CD8-positive, alpha-beta memory T cell (primary cell): ENCODE data around the gene RPS6KA3. TPM values are rescaled to one million over a fixed set of nuclear protein-coding genes. Genes with fewer than 3 reads are reported as not detected.

Experiments used
- CTCF ChIA-PET: fragments of 350-600 bp; sonication (Branson Sonifier 250); formaldehyde crosslinking; loops from one replicate; lab custom pipeline; 2021; ENCODE audit warnings: antibody characterized with exemption; lab: Charles Lee
- POLR2A ChIA-PET: fragments of 350-600 bp; sonication (Branson Sonifier 250); formaldehyde crosslinking; loops from one replicate; lab custom pipeline; 2021; ENCODE audit warnings: antibody characterized with exemption; lab: Charles Lee
- DNase-seq, 5 donors: peaks; one replicate each; pipeline versions ENCODE4 v3.0.0 to v3.0.0-alpha.2; 2020 to 2022; ENCODE audit warnings: mixed read lengths in 1 of 5
- H3K27ac ChIP-seq: one replicate; pipeline ENCODE4 v1.7.0; 2013; ENCODE audit warnings: low read depth, mild to moderate bottlenecking, low read length, moderate library complexity
- H3K27me3 ChIP-seq: 2 replicates; pipeline ENCODE4 v1.7.0; 2013; ENCODE audit warnings: low read length, mild to moderate bottlenecking; ENCODE audit not compliant: insufficient read depth, poor library complexity, severe bottlenecking
- H3K36me3 ChIP-seq: 2 replicates; pipeline ENCODE4 v1.7.0; 2013; ENCODE audit warnings: mild to moderate bottlenecking, low read length, moderate library complexity; ENCODE audit not compliant: insufficient read depth
- H3K4me1 ChIP-seq: 2 replicates; pipeline ENCODE4 v1.7.0; 2013; ENCODE audit warnings: mild to moderate bottlenecking, low read length, moderate library complexity; ENCODE audit not compliant: insufficient read depth
- H3K4me3 ChIP-seq: 2 replicates; pipeline ENCODE4 v1.7.0; 2013; ENCODE audit warnings: mild to moderate bottlenecking, low read length
- H3K9me3 ChIP-seq: 2 replicates; pipeline ENCODE4 v1.7.0; 2013; ENCODE audit warnings: mild to moderate bottlenecking, low read length
- H3K27ac Mint-ChIP-seq, 8 donors: one replicate each; pipeline ENCODE4 v1.8.0; 2020 to 2021; ENCODE audit warnings: mixed read lengths in 8 of 8, mild to moderate bottlenecking in 6 of 8, inconsistent platforms in 3 of 8, moderate library complexity in 3 of 8
- H3K27me3 Mint-ChIP-seq, 2 donors: one replicate each; pipeline ENCODE4 v1.8.0; 2020 to 2021; ENCODE audit warnings: mixed read lengths in 2 of 2, mild to moderate bottlenecking in 1 of 2, moderate library complexity in 1 of 2
- H3K36me3 Mint-ChIP-seq, 3 donors: one replicate each; pipeline ENCODE4 v1.8.0; 2020 to 2021; ENCODE audit warnings: mixed read lengths in 3 of 3, inconsistent platforms in 1 of 3, mild to moderate bottlenecking in 1 of 3
- H3K4me1 Mint-ChIP-seq, 3 donors: one replicate each; pipeline ENCODE4 v1.8.0; 2020 to 2021; ENCODE audit warnings: mixed read lengths in 3 of 3, inconsistent platforms in 1 of 3, mild to moderate bottlenecking in 1 of 3
- H3K4me3 Mint-ChIP-seq, 7 donors: one replicate each; pipeline ENCODE4 v1.8.0; 2020 to 2021; ENCODE audit warnings: mixed read lengths in 7 of 7, mild to moderate bottlenecking in 6 of 7, moderate library complexity in 4 of 7, inconsistent platforms in 2 of 7
- H3K9me3 Mint-ChIP-seq, 5 donors: one replicate each; pipeline ENCODE4 v1.8.0; 2020 to 2022; ENCODE audit warnings: mixed read lengths in 5 of 5, mild to moderate bottlenecking in 3 of 5, moderate library complexity in 2 of 5, inconsistent platforms in 1 of 5
- polyA plus RNA-seq: library from polyadenylated mRNA; unstranded; fragments of 300-500 nt; fragmentation: Illumina TruSeq; gene quantifications from one replicate; pipeline ENCODE4 v1.2.3, GENCODE V29; 2021
- total RNA-seq, 2 experiments: library from RNA; stranded (reverse); gene quantifications; one replicate each; pipeline ENCODE4 v1.2.3, GENCODE V29; 2021

The RPS6KA3 gene
- total and polyA plus RNA-seq, 3 experiments from 2014 or later, result 59.7 to 72.7 (median 70.1) TPM

- H3K36me3 ChIP-seq, result no peaks in the 10 kb centered on the region
- no peaks in the 10 kb centered on the region for H3K27me3 ChIP-seq
- H3K4me1 ChIP-seq, result no peaks in the 10 kb centered on the region
- DNase-seq, result no peak
- POLR2A ChIA-PET, result no interaction called here
- H3K36me3 Mint-ChIP-seq, result no peaks in the 10 kb centered on the region
- no peaks in the 10 kb centered on the region for H3K9me3 ChIP-seq
- peaks cover 0 to 3% of the 10 kb centered on the region in 2 donors for H3K27me3 Mint-ChIP-seq
- no peak overlapping the region for H3K4me3 ChIP-seq
- peaks cover 0 to 3% (median 0%) of the 10 kb centered on the region in 3 donors for H3K4me1 Mint-ChIP-seq
- H3K27ac Mint-ChIP-seq, result no peak overlapping the region
- H3K4me3 Mint-ChIP-seq, result no peak overlapping the region
- no peak overlapping the region for H3K27ac ChIP-seq
- CTCF ChIA-PET, result no interaction called here
- H3K9me3 Mint-ChIP-seq, result no peaks in the 10 kb centered on the region
These were observed 28.2 kb upstream of the RPS6KA3 start for GRCh38 chrX:20294957-20295356.

GRCh38 chrX:20294284-20294683 lies 27.6 kb upstream of the RPS6KA3 start:
- no peak overlapping the region for H3K4me3 ChIP-seq
- no peaks in the 10 kb centered on the region for H3K4me1 ChIP-seq
- no peak overlapping the region for H3K27ac ChIP-seq
- Mint-ChIP-seq H3K36me3 (no peaks in the 10 kb centered on the region), H3K4me3 (no peak overlapping the region), H3K9me3 (no peaks in the 10 kb centered on the region), H3K4me1 (peaks cover 0 to 3% (median 0%) of the 10 kb centered on the region in 3 donors), H3K27me3 (peaks cover 3% of the 10 kb centered on the region in 2 donors), H3K27ac (no peak overlapping the region)
- H3K27me3 ChIP-seq, result no peaks in the 10 kb centered on the region
- no peaks in the 10 kb centered on the region for H3K36me3 ChIP-seq
- H3K9me3 ChIP-seq, result no peaks in the 10 kb centered on the region
- POLR2A ChIA-PET, result no interaction called here
- CTCF ChIA-PET, result no interaction called here
- no peak for DNase-seq

- DNase-seq, result no peak
- Histone ChIP-seq H3K4me1 (no peaks in the 10 kb centered on the region), H3K27me3 (no peaks in the 10 kb centered on the region), H3K27ac (no peak overlapping the region), H3K36me3 (no peaks in the 10 kb centered on the region), H3K4me3 (no peak overlapping the region), H3K9me3 (no peaks in the 10 kb centered on the region)
- Mint-ChIP-seq H3K36me3 (peaks cover 0 to 10% (median 0%) of the 10 kb centered on the region in 3 donors), H3K9me3 (peaks cover 0 to 7% (median 0%) of the 10 kb centered on the region in 5 donors), H3K4me1 (no peaks in the 10 kb centered on the region), H3K27me3 (peaks cover 3 to 5% of the 10 kb centered on the region in 2 donors), H3K27ac (no peak overlapping the region), H3K4me3 (no peak overlapping the region)
- ChIA-PET POLR2A (no interaction called here), CTCF (no interaction called here)
These were observed 18.8 kb upstream of the RPS6KA3 start for GRCh38 chrX:20285511-20285910.

GRCh38 chrX:20284992-20285391 lies 18.3 kb upstream of the RPS6KA3 start:
- ChIA-PET POLR2A (no interaction called here), CTCF (no interaction called here)
- H3K4me3 Mint-ChIP-seq, result no peak overlapping the region
- Histone ChIP-seq H3K4me1 (no peaks in the 10 kb centered on the region), H3K9me3 (no peaks in the 10 kb centered on the region), H3K27me3 (no peaks in the 10 kb centered on the region), H3K27ac (no peak overlapping the region), H3K4me3 (no peak overlapping the region), H3K36me3 (no peaks in the 10 kb centered on the region)
- H3K27ac Mint-ChIP-seq, result no peak overlapping the region
- peaks cover 0 to 10% (median 0%) of the 10 kb centered on the region in 3 donors for H3K36me3 Mint-ChIP-seq
- DNase-seq, result no peak
- H3K9me3 Mint-ChIP-seq, result peaks cover 0 to 7% (median 0%) of the 10 kb centered on the region in 5 donors
- no peaks in the 10 kb centered on the region for H3K4me1 Mint-ChIP-seq
- H3K27me3 Mint-ChIP-seq, result peaks cover 3 to 5% of the 10 kb centered on the region in 2 donors

GRCh38 chrX:20284444-20284843 lies 17.7 kb upstream of the RPS6KA3 start:
- Histone ChIP-seq H3K36me3 (no peaks in the 10 kb centered on the region), H3K27ac (no peak overlapping the region)
- CTCF ChIA-PET, result no interaction called here

GRCh38 chrX:20280938-20281337 lies 14.2 kb upstream of the RPS6KA3 start:
- Histone ChIP-seq H3K4me3 (no peak overlapping the region), H3K9me3 (no peaks in the 10 kb centered on the region), H3K36me3 (no peaks in the 10 kb centered on the region), H3K27me3 (no peaks in the 10 kb centered on the region), H3K27ac (no peak overlapping the region), H3K4me1 (no peaks in the 10 kb centered on the region)
- POLR2A ChIA-PET, result no interaction called here
- H3K4me1 Mint-ChIP-seq, result no peaks in the 10 kb centered on the region
- peaks cover 0 to 3% (median 0%) of the 10 kb centered on the region in 5 donors for H3K9me3 Mint-ChIP-seq
- H3K4me3 Mint-ChIP-seq, result no peak overlapping the region
- DNase-seq, result no peak
- CTCF ChIA-PET, result no interaction called here
- peaks cover 0 to 8% of the 10 kb centered on the region in 2 donors for H3K27me3 Mint-ChIP-seq
- H3K27ac Mint-ChIP-seq, result no peak overlapping the region
- peaks cover 0 to 6% (median 0%) of the 10 kb centered on the region in 3 donors for H3K36me3 Mint-ChIP-seq

More at GRCh38 chrX:20284444-20284843, 17.7 kb upstream of the RPS6KA3 start:
- Mint-ChIP-seq H3K27me3 (peaks cover under 1 to 5% of the 10 kb centered on the region in 2 donors), H3K9me3 (peaks cover 0 to 7% (median 0%) of the 10 kb centered on the region in 5 donors), H3K36me3 (peaks cover 0 to 10% (median 0%) of the 10 kb centered on the region in 3 donors), H3K4me1 (no peaks in the 10 kb centered on the region), H3K4me3 (no peak overlapping the region), H3K27ac (peak overlapping the region in 1 of 8 donors; percentile 42)
- no peaks in the 10 kb centered on the region for H3K27me3 ChIP-seq
- no peaks in the 10 kb centered on the region for H3K9me3 ChIP-seq
- DNase-seq, result no peak
- H3K4me1 ChIP-seq, result no peaks in the 10 kb centered on the region
- POLR2A ChIA-PET, result no interaction called here
- H3K4me3 ChIP-seq, result no peak overlapping the region

GRCh38 chrX:20274121-20274520 lies 7.4 kb upstream of the RPS6KA3 start:
- H3K36me3 Mint-ChIP-seq, result peaks cover 0 to 6% (median 0%) of the 10 kb centered on the region in 3 donors
- ChIA-PET POLR2A (no interaction called here), CTCF (no interaction called here)
- no peaks in the 10 kb centered on the region for H3K27me3 ChIP-seq
- peaks cover 0 to 3% (median 0%) of the 10 kb centered on the region in 5 donors for H3K9me3 Mint-ChIP-seq
- H3K4me3 ChIP-seq, result no peak overlapping the region
- no peak for DNase-seq
- H3K9me3 ChIP-seq, result no peaks in the 10 kb centered on the region
- no peak overlapping the region for H3K27ac Mint-ChIP-seq
- H3K27ac ChIP-seq, result no peak overlapping the region
- H3K4me1 Mint-ChIP-seq, result no peaks in the 10 kb centered on the region
- H3K27me3 Mint-ChIP-seq, result peaks cover 0 to 6% of the 10 kb centered on the region in 2 donors
- H3K36me3 ChIP-seq, result no peaks in the 10 kb centered on the region
- H3K4me3 Mint-ChIP-seq, result no peak overlapping the region
- H3K4me1 ChIP-seq, result no peaks in the 10 kb centered on the region

GRCh38 chrX:20271730-20272129 lies 5.0 kb upstream of the RPS6KA3 start:
- H3K4me3 ChIP-seq, result no peak overlapping the region
- H3K4me3 Mint-ChIP-seq, result peak overlapping the region in 1 of 7 donors; percentile 38
- no peaks in the 10 kb centered on the region for H3K9me3 ChIP-seq
- ChIA-PET CTCF (no interaction called here), POLR2A (no interaction called here)
- DNase-seq, result no peak
- H3K36me3 Mint-ChIP-seq, result peaks cover 0 to 3% (median 0%) of the 10 kb centered on the region in 3 donors
- H3K4me1 ChIP-seq, result no peaks in the 10 kb centered on the region
- H3K9me3 Mint-ChIP-seq, result no peaks in the 10 kb centered on the region
- peaks cover 0 to 4% of the 10 kb centered on the region in 2 donors for H3K27me3 Mint-ChIP-seq
- H3K27ac ChIP-seq, result no peak overlapping the region
- H3K27ac Mint-ChIP-seq, result no peak overlapping the region
- no peaks in the 10 kb centered on the region for H3K36me3 ChIP-seq
- no peaks in the 10 kb centered on the region for H3K27me3 ChIP-seq
- H3K4me1 Mint-ChIP-seq, result peaks cover 0 to 4% (median 2%) of the 10 kb centered on the region in 3 donors
